ENCODE results near the gene SLC5A9.
A peak's percentile ranks its signal among the peaks of the same experiment; 100 is the strongest.

DNA sequence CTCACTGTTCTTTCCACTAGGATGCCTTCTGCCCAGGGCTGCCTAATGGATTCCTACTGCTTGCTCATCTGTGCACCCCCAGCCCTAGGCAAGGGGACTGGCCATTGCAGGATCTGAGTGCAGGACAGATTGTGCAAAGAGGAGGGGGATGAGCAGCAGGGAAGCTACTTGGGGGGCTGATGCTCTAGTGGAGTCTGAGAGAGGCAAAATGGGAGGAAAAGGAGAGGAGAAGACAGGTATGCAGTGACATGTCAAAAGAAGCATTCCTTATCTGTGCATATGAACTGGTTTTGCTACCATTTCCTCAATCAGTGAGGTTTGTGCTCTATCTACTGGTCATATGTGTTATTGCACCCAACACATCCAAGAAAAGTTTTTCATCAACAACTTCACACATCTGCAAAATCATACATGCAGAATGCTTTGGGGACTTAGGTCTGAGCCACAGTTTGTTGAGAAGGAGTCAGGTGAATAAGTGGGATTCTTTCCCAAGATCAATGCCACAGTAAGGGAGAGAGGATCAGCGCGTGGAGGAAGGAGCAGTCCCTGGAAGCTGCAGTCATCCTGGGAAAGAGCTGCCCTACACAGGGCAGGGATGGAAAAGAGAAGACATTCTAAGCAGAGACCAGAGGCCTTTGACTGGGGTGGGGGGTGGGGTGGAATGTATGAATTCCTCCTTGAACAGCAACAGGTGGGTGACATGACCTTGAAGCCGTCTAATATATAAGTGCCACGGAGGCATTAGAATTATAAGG, 14.4 kb downstream of the SLC5A9 start:
- TF ChIP-seq CTCF (conservative IDR thresholded peaks at IDR 0.05; ENCODE audit: low read depth in 2 of 2): peak; percentile 83 to 85
- TF ChIP-seq CREB1 (CRISPR knock-in tag; IDR thresholded peaks at IDR 0.05; ENCODE audit: low read depth): no peak
- no peak for TF ChIP-seq EZH2phosphoT487 (IDR thresholded peaks at IDR 0.05; ENCODE audit: unreplicated experiment)
- TF ChIP-seq POLR2AphosphoS5 (IDR thresholded peaks at IDR 0.05; ENCODE audit: low read depth): no peak

Measured in GM23338 (cell line).